GM10248 (cell line): ENCODE results near the gene TNFRSF25.
A peak's percentile ranks its signal among the peaks of the same experiment; 100 is the strongest.

ENCODE experiments used
- CTCF ChIA-PET: fragments of 300-600 bp; sonication (Branson Sonifier 250); formaldehyde crosslinking; extraction: SDS; loops from one replicate; lab custom pipeline; 2021; ENCODE audit warnings: antibody characterized with exemption; lab: Yijun Ruan, JAX
- POLR2A ChIA-PET: fragments of 350-650 bp; sonication (Branson Sonifier 250); formaldehyde crosslinking; extraction: SDS; loops from one replicate; lab custom pipeline; 2020; ENCODE audit warnings: antibody characterized with exemption; lab: Yijun Ruan, JAX
- DNase-seq: peaks from one replicate; pipeline ENCODE4 v3.0.0; 2012; ENCODE audit errors: extremely low spot score
- CTCF ChIP-seq: IDR thresholded peaks from 2 replicates; pipeline ENCODE4 v1.5.1; 2012; ENCODE audit warnings: mild to moderate bottlenecking, low read depth; ENCODE audit errors: extremely low read depth, missing control alignments, control extremely low read depth

Gene TNFRSF25

GRCh38 chr1:6464514-6464836 lies 1.5 kb downstream of the TNFRSF25 start:
- DNase-seq = no peak
- CTCF ChIA-PET = interaction anchor here (0.8 kb wide), 1 partner anchor 25 kb away, joined by 3 read pairs; no protein-coding TSS in a partner anchor
- TF ChIP-seq CTCF = no peak
- POLR2A ChIA-PET = no interaction called here

GRCh38 chr1:6463120-6463412 lies 2.9 kb downstream of the TNFRSF25 start:
- TF ChIP-seq CTCF = no peak
- ChIA-PET POLR2A (no interaction called here), CTCF (interaction anchor here (1.1 to 1.2 kb wide), 3 partner anchors 13 to 24 kb away, joined by 3 read pairs; no protein-coding TSS in a partner anchor)
- no peak for DNase-seq

GRCh38 chr1:6462412-6463119 lies 3.4 kb downstream of the TNFRSF25 start:
- ChIA-PET POLR2A (no interaction called here), CTCF (interaction anchor here (0.8 to 1.2 kb wide), 6 partner anchors 13 to 25 kb away, joined by 3 to 4 read pairs (median 3); no protein-coding TSS in a partner anchor)
- TF ChIP-seq CTCF = no peak
- no peak for DNase-seq

GRCh38 chr1:6461538-6462411 lies 4.2 kb downstream of the TNFRSF25 start:
- ChIA-PET POLR2A (no interaction called here), CTCF (interaction anchor here (0.8 to 1.2 kb wide), 5 partner anchors 12 to 24 kb away, joined by 3 to 4 read pairs (median 3); no protein-coding TSS in a partner anchor)
- no peak for DNase-seq
- no peak for TF ChIP-seq CTCF

- no peak for TF ChIP-seq CTCF
- ChIA-PET CTCF (interaction anchor here (1.0 to 2.0 kb wide), 2 partner anchors 22 to 23 kb away, joined by 4 to 9 read pairs; no protein-coding TSS in a partner anchor), POLR2A (no interaction called here)
- no peak for DNase-seq
Measured at GRCh38 chr1:6461051-6461530, 4.9 kb downstream of the TNFRSF25 start.

GRCh38 chr1:6460301-6461050 lies 5.5 kb downstream of the TNFRSF25 start:
- ChIA-PET POLR2A (no interaction called here), CTCF (interaction anchor here (1.3 to 2.2 kb wide), 3 partner anchors 16 to 30 kb away, joined by 3 to 9 read pairs (median 7); no protein-coding TSS in a partner anchor)
- TF ChIP-seq CTCF = no peak
- peak; percentile 72 for DNase-seq
